ENCODE data around the gene OLFM1. TPM values are rescaled to one million over a fixed set of nuclear protein-coding genes. Genes with fewer than 3 reads are reported as not detected.

Gene OLFM1
- total RNA-seq, 2 donors from 2014 or later: 7.6 to 9.7 TPM

GRCh38 chr9:135076143-135076875, 11.2 kb upstream of the OLFM1 start:
- H3K4me3 ChIP-seq: peak overlapping the region; percentile 52 to 64
- H3K27me3 ChIP-seq: no peaks in the 10 kb centered on the region
- no peak for DNase-seq (ENCODE audit: low spot score)

GRCh38 chr9:135076876-135077430, 10.5 kb upstream of the OLFM1 start:
- H3K4me1 ChIP-seq: peaks cover 0 to 21% of the 10 kb centered on the region in 2 donors
- TF ChIP-seq CTCF (IDR thresholded peaks at IDR 0.05): no peak
- no peak overlapping the region for H3K4me3 ChIP-seq
- no peaks in the 10 kb centered on the region for H3K9me3 ChIP-seq
- H3K27ac ChIP-seq: no peak overlapping the region
- H3K27me3 ChIP-seq: no peaks in the 10 kb centered on the region
- H3K36me3 ChIP-seq: no peaks in the 10 kb centered on the region
- DNase-seq (ENCODE audit: low spot score): no peak

More at GRCh38 chr9:135076143-135076875, 11.2 kb upstream of the OLFM1 start:
- no peak for TF ChIP-seq CTCF (IDR thresholded peaks at IDR 0.05)
- Histone ChIP-seq H3K9me3 (no peaks in the 10 kb centered on the region), H3K4me1 (peaks cover 0 to 21% of the 10 kb centered on the region in 2 donors), H3K36me3 (no peaks in the 10 kb centered on the region), H3K27ac (no peak overlapping the region)

- no peak for DNase-seq (ENCODE audit: low spot score)
- H3K27me3 ChIP-seq: no peaks in the 10 kb centered on the region
These were observed 9.8 kb upstream of the OLFM1 start for GRCh38 chr9:135077497-135078200.

GRCh38 chr9:135078361-135078821, 9.1 kb upstream of the OLFM1 start:
- no peak for TF ChIP-seq CTCF (IDR thresholded peaks at IDR 0.05)
- no peaks in the 10 kb centered on the region for H3K9me3 ChIP-seq

More at GRCh38 chr9:135077497-135078200, 9.8 kb upstream of the OLFM1 start:
- no peak overlapping the region for H3K27ac ChIP-seq
- H3K36me3 ChIP-seq: no peaks in the 10 kb centered on the region
- TF ChIP-seq CTCF (IDR thresholded peaks at IDR 0.05): no peak
- H3K4me1 ChIP-seq: peaks cover 0 to 21% of the 10 kb centered on the region in 2 donors
- H3K9me3 ChIP-seq: no peaks in the 10 kb centered on the region
- no peak overlapping the region for H3K4me3 ChIP-seq

GRCh38 chr9:135079018-135079417, 8.4 kb upstream of the OLFM1 start:
- no peaks in the 10 kb centered on the region for H3K36me3 ChIP-seq
- no peak for TF ChIP-seq CTCF (IDR thresholded peaks at IDR 0.05)
- DNase-seq (ENCODE audit: low spot score): no peak

More at GRCh38 chr9:135078361-135078821, 9.1 kb upstream of the OLFM1 start:
- Histone ChIP-seq H3K36me3 (no peaks in the 10 kb centered on the region), H3K4me1 (peaks cover 0 to 21% of the 10 kb centered on the region in 2 donors), H3K4me3 (no peak overlapping the region), H3K27ac (no peak overlapping the region), H3K27me3 (no peaks in the 10 kb centered on the region)
- DNase-seq (ENCODE audit: low spot score): no peak

More at GRCh38 chr9:135079018-135079417, 8.4 kb upstream of the OLFM1 start:
- H3K27ac ChIP-seq: no peak overlapping the region
- peaks cover 0 to 21% of the 10 kb centered on the region in 2 donors for H3K4me1 ChIP-seq
- H3K9me3 ChIP-seq: no peaks in the 10 kb centered on the region
- no peak overlapping the region for H3K4me3 ChIP-seq
- H3K27me3 ChIP-seq: no peaks in the 10 kb centered on the region

All from right atrium auricular region (tissue), 2 donors.